ENCODE results near the gene ACKR2. TPM values are rescaled to one million over a fixed set of nuclear protein-coding genes. Genes with fewer than 3 reads are reported as not detected.
"Not testable (repeated sequence)": the region's sequence is repeated elsewhere in the genome, so short reads cannot be mapped to it uniquely, and the experiment has no call there.

Gene ACKR2
- total RNA-seq, 1 donor from 2014 or later: 7.9 TPM

DNA sequence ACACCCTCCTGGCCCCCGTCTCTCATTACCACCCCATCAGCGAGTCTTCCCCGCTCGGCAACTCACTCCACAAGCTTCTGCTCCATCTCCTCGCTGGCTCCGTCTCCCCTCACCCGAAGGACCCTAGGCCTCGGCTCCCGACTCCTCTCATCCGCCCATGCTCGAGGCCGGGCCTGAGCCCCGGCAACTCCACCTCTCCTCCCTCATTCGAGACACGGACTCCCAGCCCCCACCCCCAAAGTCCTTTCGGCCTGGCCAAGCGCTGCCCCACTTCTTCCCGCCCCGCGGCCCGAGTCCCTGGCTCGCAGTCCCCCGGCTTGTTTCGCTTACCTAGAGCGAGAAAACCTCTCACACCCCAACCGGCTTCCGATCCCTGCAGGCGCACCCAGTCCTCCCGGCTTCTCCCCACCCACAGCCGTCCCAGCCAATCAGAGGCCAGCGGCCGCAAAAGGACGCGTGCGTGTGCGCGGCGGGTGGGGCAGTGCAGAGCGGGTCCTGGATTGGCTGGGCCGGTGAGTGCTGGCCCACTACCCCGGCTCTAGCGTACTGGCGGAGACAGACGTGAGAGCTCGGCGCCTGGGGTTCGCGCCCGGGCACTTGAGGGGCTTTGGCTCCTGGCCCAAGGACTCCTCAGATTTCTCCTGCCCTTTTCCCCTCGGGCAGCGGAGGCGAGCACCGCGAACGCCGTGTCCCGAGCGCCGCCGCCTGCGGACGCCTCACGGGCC is 5.0 kb upstream of the ACKR2 start, which contains the start of gene HIGD1A:
HIGD1A (minus strand) TSS at position 385 of the 725 bp plus-strand sequence. CDS start 10,237 bp downstream, outside the sequence.
- peaks cover 46% of the 10 kb centered on the region for H3K4me1 ChIP-seq
- H3K36me3 ChIP-seq: no peaks in the 10 kb centered on the region
- TF ChIP-seq POLR2AphosphoS5 (IDR thresholded peaks at IDR 0.05; ENCODE audit: insufficient read depth in 1 of 2, low read depth in 1 of 2) (peak; percentile 95 to 99), POLR2A (IDR thresholded peaks at IDR 0.05) (peak; percentile 90 to 91)
- TF ChIP-seq, protein P1, sequence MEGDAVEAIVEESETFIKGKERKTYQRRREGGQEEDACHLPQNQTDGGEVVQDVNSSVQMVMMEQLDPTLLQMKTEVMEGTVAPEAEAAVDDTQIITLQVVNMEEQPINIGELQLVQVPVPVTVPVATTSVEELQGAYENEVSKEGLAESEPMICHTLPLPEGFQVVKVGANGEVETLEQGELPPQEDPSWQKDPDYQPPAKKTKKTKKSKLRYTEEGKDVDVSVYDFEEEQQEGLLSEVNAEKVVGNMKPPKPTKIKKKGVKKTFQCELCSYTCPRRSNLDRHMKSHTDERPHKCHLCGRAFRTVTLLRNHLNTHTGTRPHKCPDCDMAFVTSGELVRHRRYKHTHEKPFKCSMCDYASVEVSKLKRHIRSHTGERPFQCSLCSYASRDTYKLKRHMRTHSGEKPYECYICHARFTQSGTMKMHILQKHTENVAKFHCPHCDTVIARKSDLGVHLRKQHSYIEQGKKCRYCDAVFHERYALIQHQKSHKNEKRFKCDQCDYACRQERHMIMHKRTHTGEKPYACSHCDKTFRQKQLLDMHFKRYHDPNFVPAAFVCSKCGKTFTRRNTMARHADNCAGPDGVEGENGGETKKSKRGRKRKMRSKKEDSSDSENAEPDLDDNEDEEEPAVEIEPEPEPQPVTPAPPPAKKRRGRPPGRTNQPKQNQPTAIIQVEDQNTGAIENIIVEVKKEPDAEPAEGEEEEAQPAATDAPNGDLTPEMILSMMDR (IDR thresholded peaks at IDR 0.05): no peak
- H3K27me3 ChIP-seq: no peaks in the 10 kb centered on the region
- DNase-seq (ENCODE audit: extremely low spot score in 2 of 2): peak in 1 of 2 donors; percentile 98
- peak within 1 kb of the TSS; percentile 77 to 90 for H3K4me3 ChIP-seq
- H3K27ac ChIP-seq: peak within 1 kb of the TSS; percentile 96
- no peaks in the 10 kb centered on the region for H3K9me3 ChIP-seq
- intact Hi-C loops (cut with DNase I): no loop called here

DNA sequence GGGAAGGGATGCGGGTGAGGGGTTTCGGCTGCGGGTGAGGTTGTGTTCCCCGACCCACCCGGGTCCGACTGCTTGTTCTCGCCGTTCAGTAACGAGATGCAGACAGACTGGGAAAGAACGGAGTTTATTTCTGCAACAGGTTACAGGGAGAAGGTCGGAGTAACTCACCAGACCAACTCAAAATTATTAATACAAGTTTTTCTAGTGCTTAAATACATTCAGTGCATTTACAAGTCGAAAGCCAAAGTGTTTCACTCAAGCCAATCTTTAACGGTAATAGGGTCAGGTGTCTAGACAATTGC is 4.5 kb upstream of the ACKR2 start:
- DNase-seq (ENCODE audit: extremely low spot score in 2 of 2): no peak
- H3K4me1 ChIP-seq: peaks cover 42% of the 10 kb centered on the region
- H3K4me3 ChIP-seq: peak overlapping the region; percentile 77 to 90
- H3K9me3 ChIP-seq: no peaks in the 10 kb centered on the region
- no peaks in the 10 kb centered on the region for H3K36me3 ChIP-seq
- intact Hi-C loops (cut with DNase I): no loop called here
- peak overlapping the region; percentile 96 for H3K27ac ChIP-seq
- no peaks in the 10 kb centered on the region for H3K27me3 ChIP-seq
- TF ChIP-seq, protein P1 (IDR thresholded peaks at IDR 0.05): no peak
- TF ChIP-seq POLR2A (IDR thresholded peaks at IDR 0.05) (no peak), POLR2AphosphoS5 (IDR thresholded peaks at IDR 0.05; ENCODE audit: insufficient read depth in 1 of 2, low read depth in 1 of 2) (no peak)

DNA sequence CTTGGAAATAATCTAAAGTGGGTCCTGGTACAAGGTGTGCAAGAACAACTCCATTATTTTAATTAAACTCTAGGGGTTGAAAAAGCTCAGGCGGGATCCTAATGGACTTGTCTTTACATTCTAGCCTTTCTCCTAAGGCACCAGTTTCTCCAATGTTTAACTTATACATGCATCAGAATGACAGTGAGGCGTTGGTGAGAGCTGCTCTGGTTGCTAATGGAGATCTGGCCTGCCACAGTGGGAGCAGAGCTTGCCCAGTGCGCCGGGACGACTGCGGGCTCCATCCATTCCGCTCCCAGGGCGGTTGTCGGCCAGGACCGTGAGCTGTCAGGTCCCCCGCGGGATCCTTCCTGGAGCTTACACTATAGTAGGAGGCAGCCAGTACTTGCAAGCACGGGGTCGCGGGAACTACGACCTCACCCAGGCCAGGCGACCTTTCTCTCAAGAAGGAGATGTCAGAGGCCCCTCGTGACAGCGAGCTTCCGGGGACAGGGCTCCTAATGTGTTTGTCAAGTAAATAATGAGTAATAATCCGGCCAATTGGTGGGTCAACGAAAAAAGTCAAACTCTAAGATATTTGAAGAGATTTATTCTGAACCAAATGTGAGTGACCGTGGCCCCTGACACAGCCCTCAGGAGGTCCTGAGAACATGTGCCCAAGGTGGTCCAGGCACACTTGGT is 4.0 kb upstream of the ACKR2 start:
- no peaks in the 10 kb centered on the region for H3K9me3 ChIP-seq
- intact Hi-C loops (cut with DNase I): no loop called here
- DNase-seq (ENCODE audit: extremely low spot score in 2 of 2): no peak
- H3K27ac ChIP-seq: peak overlapping the region; percentile 96
- H3K36me3 ChIP-seq: no peaks in the 10 kb centered on the region
- H3K4me3 ChIP-seq: peak overlapping the region; percentile 77 to 90
- H3K4me1 ChIP-seq: peaks cover 37% of the 10 kb centered on the region
- no peaks in the 10 kb centered on the region for H3K27me3 ChIP-seq
- TF ChIP-seq, protein P1 (IDR thresholded peaks at IDR 0.05): no peak
- TF ChIP-seq POLR2A (IDR thresholded peaks at IDR 0.05) (no peak), POLR2AphosphoS5 (IDR thresholded peaks at IDR 0.05; ENCODE audit: insufficient read depth in 1 of 2, low read depth in 1 of 2) (no peak)

DNA sequence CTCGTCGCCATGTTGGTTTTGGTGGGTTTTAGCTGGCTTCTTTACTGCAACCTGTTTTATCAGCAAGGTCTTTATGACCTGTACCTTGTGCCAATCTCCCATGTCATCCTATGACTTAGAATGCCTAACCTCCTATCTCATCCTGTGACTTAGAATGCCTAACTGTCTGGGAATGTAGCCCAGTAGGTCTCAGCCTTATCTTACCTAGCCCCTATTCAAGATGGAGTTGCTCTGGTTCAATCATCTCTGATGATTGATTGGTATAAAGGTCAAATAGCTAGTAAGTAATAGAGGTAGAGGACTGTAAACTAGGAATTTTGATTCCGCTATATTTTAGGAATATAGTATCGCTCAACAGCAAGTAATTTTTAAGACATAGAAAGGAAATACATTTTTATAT is 1.3 kb upstream of the ACKR2 start:
- H3K9me3 ChIP-seq: no peaks in the 10 kb centered on the region
- TF ChIP-seq POLR2A (IDR thresholded peaks at IDR 0.05) (no peak), POLR2AphosphoS5 (IDR thresholded peaks at IDR 0.05; ENCODE audit: insufficient read depth in 1 of 2, low read depth in 1 of 2) (no peak)
- TF ChIP-seq, protein P1 (IDR thresholded peaks at IDR 0.05): no peak
- intact Hi-C loops (cut with DNase I): no loop called here

DNA sequence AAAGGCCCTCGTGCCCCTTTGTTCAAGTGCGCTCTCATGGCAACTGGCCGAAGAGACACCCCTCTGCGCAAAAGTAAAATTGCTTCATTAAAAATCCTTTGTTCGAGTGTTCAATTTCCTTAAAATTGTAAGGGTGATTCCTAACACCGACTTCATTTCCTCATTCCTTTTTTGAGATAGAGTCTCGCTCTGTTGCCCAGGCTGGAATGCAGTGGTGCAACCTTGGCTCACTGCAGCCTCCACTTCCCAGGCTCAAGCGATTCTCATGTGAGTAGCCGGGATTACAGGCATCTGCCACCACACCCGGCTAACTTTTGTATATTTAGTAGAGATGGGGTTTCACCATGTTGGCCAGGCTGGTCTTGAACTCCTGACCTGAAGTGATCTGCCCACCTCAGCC is 1.5 kb downstream of the ACKR2 start:
- H3K27ac ChIP-seq; H3K4me3 ChIP-seq; H3K4me1 ChIP-seq; H3K27me3 ChIP-seq; intact Hi-C loops (cut with DNase I); DNase-seq (ENCODE audit: extremely low spot score in 2 of 2); H3K9me3 ChIP-seq; H3K36me3 ChIP-seq: not testable (repeated sequence)

More for the DNA sequence above, 1.3 kb upstream of the ACKR2 start:
- Histone ChIP-seq H3K27ac (no peak overlapping the region), H3K36me3 (no peaks in the 10 kb centered on the region), H3K4me1 (peaks cover 11% of the 10 kb centered on the region), H3K27me3 (no peaks in the 10 kb centered on the region), H3K4me3 (no peak overlapping the region)
- DNase-seq (ENCODE audit: extremely low spot score in 2 of 2): no peak

DNA sequence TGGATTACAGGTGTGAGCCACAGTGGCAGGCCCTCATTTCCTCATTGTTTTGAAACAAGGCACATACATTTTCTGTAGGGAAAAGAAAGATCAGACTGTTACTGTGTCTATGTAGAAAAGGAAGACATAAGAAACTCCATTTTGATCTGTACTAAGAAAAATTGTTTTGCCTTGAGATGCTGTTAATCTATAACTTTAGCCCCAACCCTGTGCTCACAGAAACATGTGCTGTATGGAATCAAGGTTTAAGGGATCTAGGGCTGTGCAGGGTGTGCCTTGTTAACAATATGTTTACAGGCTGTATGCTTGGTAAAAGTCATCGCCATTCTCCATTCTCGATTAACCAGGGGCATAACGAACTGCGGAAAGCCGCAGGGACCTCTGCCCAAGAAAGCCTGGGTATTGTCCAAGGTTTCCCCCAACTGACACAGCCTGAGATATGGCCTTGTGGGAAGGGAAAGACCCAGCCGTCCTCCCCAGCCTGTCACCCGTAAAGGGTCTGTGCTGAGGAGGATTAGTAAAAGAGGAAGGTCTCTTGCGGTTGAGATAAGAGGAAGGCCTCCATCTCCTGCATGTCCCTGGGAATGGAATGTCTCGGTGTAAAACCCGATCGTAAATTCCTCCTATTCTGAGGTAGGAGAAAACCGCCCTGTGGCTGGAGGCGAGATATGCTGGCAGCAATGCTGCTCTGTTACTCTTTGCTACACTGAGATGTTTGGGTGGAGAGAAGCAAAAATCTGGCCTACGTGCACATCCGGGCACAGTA is 2.1 kb downstream of the ACKR2 start:
- H3K4me3 ChIP-seq; H3K9me3 ChIP-seq; H3K4me1 ChIP-seq; DNase-seq (ENCODE audit: extremely low spot score in 2 of 2); H3K27ac ChIP-seq; H3K36me3 ChIP-seq; intact Hi-C loops (cut with DNase I); H3K27me3 ChIP-seq: not testable (repeated sequence)
